Natural killer cell (primary cell): ENCODE data around the gene ERN1. TPM values are rescaled to one million over a fixed set of nuclear protein-coding genes. Genes with fewer than 3 reads are reported as not detected.
A peak's percentile ranks its signal among the peaks of the same experiment; 100 is the strongest.

Experiments
- ATAC-seq, 3 donors: fragments of 150-1000 bp in 2 of 3; fragments of 200-7000 bp in 1 of 3; cut with Tn5 transposase; 1 replicate in 1 of 3; 2 replicates in 2 of 3; pipeline ENCODE4 v1.10.0; 2021; ENCODE audit warnings: mild to moderate bottlenecking in 2 of 3, moderate library complexity in 2 of 3
- DNase-seq, 2 donors: peaks; one replicate each; pipeline versions ENCODE4 v3.0.0 to v3.0.0-alpha.2; 2013 to 2021; ENCODE audit warnings: mixed read lengths in 1 of 2
- H3K27ac ChIP-seq: one replicate; pipeline ENCODE4 v1.5.1; 2013; ENCODE audit warnings: mild to moderate bottlenecking, low read length
- H3K27me3 ChIP-seq: one replicate; pipeline ENCODE4 v1.6.1; 2013; ENCODE audit warnings: low read length; ENCODE audit not compliant: control insufficient read depth, insufficient read depth
- H3K36me3 ChIP-seq: one replicate; pipeline ENCODE4 v1.6.1; 2013; ENCODE audit warnings: low read length; ENCODE audit not compliant: control insufficient read depth, insufficient read depth
- H3K4me1 ChIP-seq: one replicate; pipeline ENCODE4 v1.6.1; 2013; ENCODE audit warnings: low read length; ENCODE audit not compliant: control insufficient read depth, insufficient read depth
- H3K4me3 ChIP-seq: one replicate; pipeline ENCODE4 v1.5.1; 2013; ENCODE audit warnings: low read length
- H3K9me3 ChIP-seq: one replicate; pipeline ENCODE4 v1.6.1; 2013; ENCODE audit warnings: low read length; ENCODE audit not compliant: control insufficient read depth, insufficient read depth
- H3K27ac Mint-ChIP-seq, 2 donors: one replicate each; pipeline ENCODE4 v1.8.0; 2022; ENCODE audit warnings: mild to moderate bottlenecking in 2 of 2, mixed read lengths in 2 of 2, moderate library complexity in 1 of 2
- H3K27me3 Mint-ChIP-seq, 2 donors: one replicate each; pipeline ENCODE4 v1.8.0; 2022; ENCODE audit warnings: low read depth in 2 of 2, mixed read lengths in 2 of 2
- H3K36me3 Mint-ChIP-seq: one replicate; pipeline ENCODE4 v1.8.0; 2022; ENCODE audit warnings: mixed read lengths
- H3K4me1 Mint-ChIP-seq, 2 donors: one replicate each; pipeline ENCODE4 v1.8.0; 2022; ENCODE audit warnings: mixed read lengths in 2 of 2
- H3K4me3 Mint-ChIP-seq: one replicate; pipeline ENCODE4 v1.8.0; 2022; ENCODE audit warnings: mild to moderate bottlenecking, moderate library complexity, mixed read lengths
- H3K9me3 Mint-ChIP-seq, 2 donors: one replicate each; pipeline ENCODE4 v1.8.0; 2022; ENCODE audit warnings: mixed read lengths in 2 of 2
- WGBS: methylation state at CpG from one replicate; pipeline ENCODE4 v1.1.7; 2013; ENCODE audit warnings: missing lambda C conversion rate; ENCODE audit not compliant: insufficient coverage; 5-methylcytosine and 5-hydroxymethylcytosine counted together
- intact Hi-C: fragments of 100-400 bp; cut with micrococcal nuclease; formaldehyde crosslinking; loops from one replicate; pipeline ENCODE4 v1.14.2; 2022
- total RNA-seq, 4 donors: library from RNA; stranded (reverse); fragments of 120-200 nt in 1 of 4; gene quantifications; one replicate each; pipeline versions ENCODE4 v1.2.3 to v1.2.4, GENCODE V29; 2013 to 2022
- TF ChIP-seq, protein P1 (sequence below): fragments of 200-600 bp; IDR thresholded peaks from one replicate; pipeline ENCODE4 v1.8.0; 2022; ENCODE audit warnings: antibody characterized with exemption

Gene ERN1
- total RNA-seq, 3 donors from 2014 or later (not counting 1 experiment from before 2014, with no cell fraction given), result 52.9 to 90.5 (median 67.2) TPM

DNA sequence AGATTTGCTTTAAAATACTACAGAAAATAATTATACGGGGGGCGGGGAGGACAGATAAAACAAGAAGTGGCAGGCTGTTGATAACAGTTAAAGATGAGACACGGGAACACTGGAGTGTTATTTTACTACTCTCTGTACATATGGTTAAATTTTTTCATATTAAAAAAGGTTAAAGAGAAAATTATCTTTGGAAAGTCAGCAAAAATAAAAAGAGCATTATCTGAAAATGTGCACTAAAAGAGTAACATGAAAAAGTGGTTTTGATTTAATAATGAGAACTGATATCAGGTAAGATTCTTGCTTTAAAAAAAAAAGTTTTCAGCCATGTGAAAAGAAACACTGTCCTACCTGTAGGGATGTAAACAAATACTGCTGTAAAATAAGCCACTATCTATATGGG is 46.9 kb downstream of the ERN1 start:
- H3K4me3 ChIP-seq, result no peak overlapping the region
- DNase-seq (no peak), ATAC-seq (no peak)
- peaks cover 14% of the 10 kb centered on the region for H3K36me3 ChIP-seq
- Mint-ChIP-seq H3K36me3 (peaks cover 3% of the 10 kb centered on the region), H3K27me3 (no peaks in the 10 kb centered on the region), H3K27ac (no peak overlapping the region), H3K9me3 (no peaks in the 10 kb centered on the region), H3K4me1 (peaks cover 27% of the 10 kb centered on the region in 2 donors), H3K4me3 (no peak overlapping the region)
- intact Hi-C loops, result no loop called here
- no CpG with 5 or more reads among the region's 3 CpGs for WGBS
- H3K9me3 ChIP-seq, result no peaks in the 10 kb centered on the region
- peaks cover 28% of the 10 kb centered on the region for H3K4me1 ChIP-seq
- TF ChIP-seq, protein P1, sequence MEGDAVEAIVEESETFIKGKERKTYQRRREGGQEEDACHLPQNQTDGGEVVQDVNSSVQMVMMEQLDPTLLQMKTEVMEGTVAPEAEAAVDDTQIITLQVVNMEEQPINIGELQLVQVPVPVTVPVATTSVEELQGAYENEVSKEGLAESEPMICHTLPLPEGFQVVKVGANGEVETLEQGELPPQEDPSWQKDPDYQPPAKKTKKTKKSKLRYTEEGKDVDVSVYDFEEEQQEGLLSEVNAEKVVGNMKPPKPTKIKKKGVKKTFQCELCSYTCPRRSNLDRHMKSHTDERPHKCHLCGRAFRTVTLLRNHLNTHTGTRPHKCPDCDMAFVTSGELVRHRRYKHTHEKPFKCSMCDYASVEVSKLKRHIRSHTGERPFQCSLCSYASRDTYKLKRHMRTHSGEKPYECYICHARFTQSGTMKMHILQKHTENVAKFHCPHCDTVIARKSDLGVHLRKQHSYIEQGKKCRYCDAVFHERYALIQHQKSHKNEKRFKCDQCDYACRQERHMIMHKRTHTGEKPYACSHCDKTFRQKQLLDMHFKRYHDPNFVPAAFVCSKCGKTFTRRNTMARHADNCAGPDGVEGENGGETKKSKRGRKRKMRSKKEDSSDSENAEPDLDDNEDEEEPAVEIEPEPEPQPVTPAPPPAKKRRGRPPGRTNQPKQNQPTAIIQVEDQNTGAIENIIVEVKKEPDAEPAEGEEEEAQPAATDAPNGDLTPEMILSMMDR, result no peak
- peak overlapping the region; percentile 60 for H3K27ac ChIP-seq
- no peaks in the 10 kb centered on the region for H3K27me3 ChIP-seq

DNA sequence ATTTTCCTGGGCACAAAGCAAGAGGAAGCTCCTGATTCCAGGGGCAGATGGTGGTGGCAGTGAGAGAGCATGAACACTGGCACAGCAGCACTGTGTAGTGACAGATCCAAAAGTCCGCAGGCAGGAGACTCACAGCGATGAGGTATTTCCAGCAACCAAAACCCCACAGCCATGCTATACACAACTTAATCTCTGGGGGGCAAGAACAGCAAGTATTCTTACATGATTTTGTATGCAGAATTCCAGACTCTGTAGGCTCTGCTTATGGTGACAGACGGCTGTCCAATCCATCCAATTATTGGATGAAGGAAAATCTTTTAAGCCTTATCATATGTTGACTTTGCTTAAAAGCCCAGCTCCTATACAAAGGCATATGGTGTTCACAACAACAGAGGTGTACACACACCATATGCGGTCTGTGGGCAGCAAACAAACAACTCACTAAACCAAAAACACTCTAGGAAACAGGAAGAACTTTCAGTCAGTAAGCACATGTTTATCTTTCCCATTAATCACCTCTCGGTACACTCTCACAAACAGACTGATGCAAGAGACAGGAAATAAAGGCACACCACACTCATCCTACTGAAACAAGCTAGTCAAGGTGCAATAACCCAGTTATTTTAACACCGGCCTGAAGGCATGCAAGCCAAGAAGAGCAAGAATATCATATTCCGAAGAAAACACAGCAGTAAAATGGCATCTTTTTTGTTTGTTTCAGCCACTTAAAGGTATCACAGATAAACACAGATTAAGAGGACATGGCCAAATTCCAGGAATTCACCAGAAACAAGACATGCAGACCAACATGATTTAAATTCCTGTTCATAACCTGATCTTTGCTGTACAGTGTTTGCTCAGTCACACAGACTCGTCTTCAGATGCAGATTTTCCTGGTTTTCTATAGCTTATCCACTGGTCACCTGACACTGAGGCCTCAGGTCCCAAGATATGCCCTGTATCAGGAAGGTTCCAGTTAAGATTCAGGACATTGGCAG is 47.8 kb downstream of the ERN1 start:
- Histone ChIP-seq H3K4me1 (peaks cover 28% of the 10 kb centered on the region), H3K4me3 (no peak overlapping the region), H3K27ac (peak overlapping the region; percentile 60), H3K9me3 (no peaks in the 10 kb centered on the region), H3K27me3 (no peaks in the 10 kb centered on the region), H3K36me3 (peaks cover 18% of the 10 kb centered on the region)
- TF ChIP-seq, protein P1, result no peak
- H3K4me1 Mint-ChIP-seq, result peaks cover 22 to 27% of the 10 kb centered on the region in 2 donors
- ATAC-seq (peak; percentile 77 to 85 (median 79)), DNase-seq (peak in 1 of 2 donors; percentile 69)
- peaks cover 7% of the 10 kb centered on the region for H3K36me3 Mint-ChIP-seq
- H3K9me3 Mint-ChIP-seq, result no peaks in the 10 kb centered on the region
- no peak overlapping the region for H3K27ac Mint-ChIP-seq
- H3K27me3 Mint-ChIP-seq, result no peaks in the 10 kb centered on the region
- peak overlapping the region; percentile 64 for H3K4me3 Mint-ChIP-seq
- WGBS, result 32% methylated on average over 8 of the region's 8 CpGs
- intact Hi-C loops, result no loop called here

DNA sequence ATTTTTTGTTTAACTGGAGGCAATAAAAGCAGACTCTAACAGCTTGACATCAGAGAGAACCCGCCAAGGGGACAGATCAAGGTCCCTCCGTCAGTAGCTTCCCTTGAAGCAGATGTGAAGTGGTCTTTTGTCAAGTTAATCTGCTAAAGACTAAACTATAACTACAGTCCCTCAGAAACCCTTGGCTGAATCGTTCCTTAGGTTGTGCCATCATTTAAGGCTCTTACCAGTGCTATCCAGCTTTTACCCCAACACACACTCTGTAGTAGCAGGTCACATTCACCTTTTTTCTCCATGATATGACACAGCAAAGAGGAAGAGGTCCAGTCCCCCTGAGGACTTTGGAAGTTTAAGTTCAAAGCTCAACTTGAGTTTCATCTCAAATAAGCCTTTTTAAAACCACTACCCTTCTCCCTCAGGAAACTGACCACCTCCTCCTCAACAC is 49.7 kb downstream of the ERN1 start:
- H3K9me3 ChIP-seq, result no peaks in the 10 kb centered on the region
- DNase-seq, result no peak
- peaks cover 26% of the 10 kb centered on the region for H3K4me1 ChIP-seq
- Mint-ChIP-seq H3K9me3 (no peaks in the 10 kb centered on the region), H3K27ac (peak overlapping the region in 1 of 2 donors; percentile 51), H3K27me3 (no peaks in the 10 kb centered on the region), H3K4me1 (peaks cover 27 to 28% of the 10 kb centered on the region in 2 donors), H3K36me3 (peaks cover 7% of the 10 kb centered on the region), H3K4me3 (no peak overlapping the region)
- no peaks in the 10 kb centered on the region for H3K27me3 ChIP-seq
- intact Hi-C loops, result no loop called here
- 96% methylated on average over 3 of the region's 3 CpGs for WGBS
- ATAC-seq, result no peak
- H3K36me3 ChIP-seq, result peaks cover 23% of the 10 kb centered on the region
- no peak overlapping the region for H3K27ac ChIP-seq
- H3K4me3 ChIP-seq, result no peak overlapping the region
- TF ChIP-seq, protein P1, result no peak
